Measurements from ENCODE around the gene NINJ1.
A peak's percentile ranks its signal among the peaks of the same experiment; 100 is the strongest.

- TF ChIP-seq POLR2A (IDR thresholded peaks at IDR 0.05; ENCODE audit: low read depth, low read length), result peak; percentile 94
- no peak for TF ChIP-seq CTCF (conservative IDR thresholded peaks at IDR 0.05; ENCODE audit: low read depth, low read length)
- TF ChIP-seq USF2 (IDR thresholded peaks at IDR 0.05; ENCODE audit: low read depth, low read length), result no peak
- no peak for TF ChIP-seq RFX5 (IDR thresholded peaks at IDR 0.05; ENCODE audit: low read depth, low read length)
- TF ChIP-seq MXI1 (IDR thresholded peaks at IDR 0.05; ENCODE audit: borderline replicate concordance, low read depth, low read length), result no peak
- TF ChIP-seq CEBPB (IDR thresholded peaks at IDR 0.05; ENCODE audit: low read depth, low read length), result 0 out of 2 replicates have a peak, but pooled peaks have one; percentile 13
- TF ChIP-seq RCOR1 (IDR thresholded peaks at IDR 0.05; ENCODE audit: insufficient replicate concordance, low read length), result no peak
- no peak for TF ChIP-seq SMC3 (IDR thresholded peaks at IDR 0.05; ENCODE audit: low read depth, low read length)
- TF ChIP-seq RAD21 (IDR thresholded peaks at IDR 0.05; ENCODE audit: low read length), result 0 out of 2 replicates have a peak, but pooled peaks have one; percentile 4
- TF ChIP-seq NFE2L2 (IDR thresholded peaks at IDR 0.05; ENCODE audit: low read depth, low read length), result no peak; the same call in 1 of the 2 replicates
- TF ChIP-seq CHD1 (IDR thresholded peaks at IDR 0.05; ENCODE audit: low read depth, low read length), result no peak; the same call in 1 of the 2 replicates
- no peak for TF ChIP-seq FOS (IDR thresholded peaks at IDR 0.05; ENCODE audit: low read depth, low read length)
- no peak for TF ChIP-seq ELK1 (IDR thresholded peaks at IDR 0.05; ENCODE audit: borderline replicate concordance, low read depth, low read length)
Measured at GRCh38 chr9:93134015-93134739, at the start of gene NINJ1.
